NCI-H1092 (cell line): ENCODE data around the gene MRPS30.
"Not testable (repeated sequence)": the region's sequence is repeated elsewhere in the genome, so short reads cannot be mapped to it uniquely, and the experiment has no call there.

Experiments used
- DNase-seq: peaks from one replicate; lab custom pipeline; 2025; lab: John Stamatoyannopoulos, UW

Gene MRPS30

DNA sequence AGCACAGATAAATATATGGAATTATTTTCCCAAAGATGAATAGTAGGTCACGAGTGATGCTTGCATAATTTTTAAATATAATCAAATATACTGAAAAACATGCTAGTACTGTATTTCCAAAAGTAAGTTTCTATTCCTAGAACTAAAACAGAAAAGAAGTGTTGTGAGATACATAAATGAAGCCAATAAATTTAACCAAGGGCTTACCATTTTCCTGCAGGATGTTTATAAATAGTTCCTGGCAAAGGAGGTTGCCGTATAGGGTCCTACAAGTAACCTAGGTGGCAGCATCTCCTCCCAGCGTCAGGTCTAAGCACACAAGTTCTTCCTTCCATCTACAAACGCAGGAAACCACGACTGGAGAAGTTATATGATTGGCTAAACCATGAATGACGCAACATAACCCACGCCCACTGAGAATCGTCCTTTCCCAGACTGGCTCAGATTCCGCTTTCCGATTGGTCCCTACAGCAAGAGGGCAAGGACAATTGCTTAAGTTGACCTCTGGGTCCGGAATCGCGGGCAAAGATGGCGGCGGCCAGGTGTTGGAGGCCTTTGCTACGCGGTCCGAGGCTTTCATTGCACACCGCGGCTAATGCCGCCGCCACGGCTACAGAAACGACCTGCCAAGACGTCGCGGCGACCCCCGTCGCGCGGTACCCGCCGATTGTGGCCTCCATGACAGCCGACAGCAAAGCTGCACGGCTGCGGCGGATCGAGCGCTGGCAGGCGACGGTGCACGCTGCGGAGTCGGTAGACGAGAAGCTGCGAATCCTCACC, at the start of gene MRPS30:
MRPS30 (plus strand) TSS at position 513 of the 780 bp plus-strand sequence; CDS start at position 529, 16 bp downstream.
- DNase-seq: peak; percentile 99

DNA sequence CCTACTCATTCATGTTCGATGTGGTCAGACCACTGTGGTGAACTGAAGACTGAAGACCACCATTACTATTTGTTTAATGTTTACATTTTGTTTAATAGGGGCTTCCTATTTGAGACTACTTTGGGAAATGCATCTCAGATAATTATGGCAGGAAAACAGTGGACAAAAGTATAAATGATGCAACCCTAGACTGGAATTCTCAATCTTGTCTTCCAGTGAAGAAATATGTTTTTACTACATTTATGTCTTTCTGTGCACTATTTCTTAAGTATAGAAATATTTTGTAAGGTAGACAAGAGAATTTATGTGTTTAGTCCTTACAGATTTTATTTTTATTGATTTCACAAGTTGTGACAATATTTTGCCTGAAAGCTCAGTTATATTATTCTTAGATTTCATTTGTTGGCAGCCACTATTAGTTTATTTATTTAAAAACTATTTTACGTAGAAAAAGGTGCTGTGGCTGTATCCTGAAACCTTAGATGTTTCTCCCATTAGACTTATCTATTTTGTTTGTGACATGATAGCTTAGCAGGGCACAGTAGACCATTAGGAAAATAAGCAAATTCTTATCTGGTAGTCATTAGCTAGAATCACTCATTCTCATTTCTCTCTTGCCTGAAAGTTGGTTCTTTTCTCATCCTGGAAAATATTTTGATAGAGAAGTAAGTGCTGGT, 39.4 kb upstream of the MRPS30 start:
- no peak for DNase-seq

DNA sequence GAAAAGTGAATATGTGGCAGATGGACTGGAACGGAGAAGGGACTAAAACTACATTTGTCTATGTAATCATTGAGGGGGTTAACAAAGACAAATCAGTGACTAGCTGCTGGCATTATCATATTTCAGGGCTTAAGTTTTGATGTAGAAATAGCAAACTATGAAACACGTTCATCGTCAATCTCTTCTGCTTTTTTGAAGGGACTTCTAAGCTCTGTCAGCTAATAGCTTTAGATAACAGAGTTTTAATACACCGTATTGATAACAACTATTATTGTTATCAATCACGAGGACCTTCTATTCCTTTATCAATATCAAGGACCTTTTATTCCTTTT, 38.9 kb upstream of the MRPS30 start:
- no peak for DNase-seq

DNA sequence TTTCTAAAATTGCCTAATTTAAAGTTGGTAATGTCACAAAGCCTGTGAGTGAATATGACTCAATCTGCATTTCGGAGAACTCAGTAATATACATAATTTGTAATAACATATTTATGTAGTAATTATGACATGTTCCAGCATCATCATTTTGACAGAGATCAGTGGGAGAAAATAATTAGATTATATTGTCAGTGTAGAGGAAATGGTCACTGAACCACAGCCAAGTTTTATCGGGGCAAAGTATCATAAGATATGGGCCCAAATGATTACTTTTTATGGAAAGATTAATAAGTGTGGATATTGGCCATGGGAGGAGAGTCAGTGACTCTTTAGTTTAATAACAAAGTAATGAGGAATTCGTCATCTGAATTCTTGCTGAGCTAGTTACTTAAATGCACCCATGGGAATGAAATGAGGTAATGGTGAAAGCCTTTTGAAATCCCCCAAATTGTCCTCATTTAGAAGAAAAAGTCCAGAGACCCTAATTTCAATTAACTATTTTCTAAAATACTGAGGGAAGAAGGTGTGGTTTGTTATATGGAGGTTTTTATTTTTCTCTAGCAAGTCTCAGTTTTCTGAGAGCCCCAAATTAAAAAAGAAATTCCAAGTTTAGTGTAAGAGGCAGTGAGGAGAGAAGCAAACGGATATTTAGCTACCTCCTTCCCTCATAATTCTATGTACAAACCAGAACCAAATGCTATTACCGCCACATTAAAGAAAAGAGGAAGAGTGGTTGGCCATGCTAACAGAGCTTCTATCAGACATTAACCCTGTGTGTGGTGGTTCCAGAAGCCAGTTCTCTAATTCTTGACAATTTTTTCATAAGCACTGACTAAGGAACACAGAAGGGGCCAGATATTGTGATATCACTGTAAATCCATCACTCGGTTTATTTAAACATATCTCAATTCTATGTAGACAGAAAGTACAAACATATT, 37.7 kb upstream of the MRPS30 start:
- DNase-seq: no peak

DNA sequence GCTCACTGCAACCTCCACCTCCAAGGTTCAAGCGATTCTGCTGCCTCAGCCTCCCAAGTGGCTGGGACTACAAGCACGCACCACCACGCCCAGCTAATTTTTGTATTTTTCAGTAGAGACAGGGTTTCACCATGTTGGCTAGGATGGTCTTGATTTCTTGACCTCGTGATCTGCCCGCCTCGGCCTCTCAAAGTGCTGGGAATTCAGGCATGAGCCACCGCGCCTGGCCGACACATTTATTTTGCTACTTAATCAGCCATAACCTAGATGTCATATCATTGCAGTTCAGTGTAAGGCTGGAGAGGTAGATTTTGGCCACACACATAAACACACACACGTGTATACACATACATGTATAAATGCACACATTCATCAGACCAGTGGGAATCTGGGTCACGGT, 36.4 kb upstream of the MRPS30 start:
- not testable (repeated sequence) for DNase-seq

DNA sequence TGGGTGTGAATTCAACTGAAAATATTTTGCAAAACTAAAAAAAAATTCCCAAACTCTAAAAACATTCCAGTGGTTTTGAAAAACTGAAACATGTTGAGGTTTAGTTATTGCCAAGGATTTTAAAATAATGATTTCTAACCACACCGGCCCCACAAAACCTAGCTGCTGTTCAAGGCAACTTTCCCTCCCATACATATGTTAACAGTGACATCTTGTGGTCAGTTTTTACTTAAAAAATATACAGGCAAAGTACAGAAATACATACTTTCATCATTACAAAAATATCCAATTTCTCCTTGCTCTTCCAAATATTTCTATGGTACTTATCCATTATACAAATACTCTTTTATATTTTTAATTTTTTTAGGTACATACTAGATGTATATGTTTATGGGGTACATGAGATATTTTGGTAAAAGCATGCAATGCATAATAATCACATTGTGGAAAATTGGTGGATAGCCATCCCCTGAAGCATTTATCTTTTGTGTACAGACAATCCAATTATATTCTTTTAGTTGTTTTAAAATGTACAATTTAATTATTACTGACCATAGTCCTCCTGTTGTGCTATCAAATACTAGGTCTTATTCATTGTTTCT, 34.4 kb upstream of the MRPS30 start:
- DNase-seq: peak; percentile 4

DNA sequence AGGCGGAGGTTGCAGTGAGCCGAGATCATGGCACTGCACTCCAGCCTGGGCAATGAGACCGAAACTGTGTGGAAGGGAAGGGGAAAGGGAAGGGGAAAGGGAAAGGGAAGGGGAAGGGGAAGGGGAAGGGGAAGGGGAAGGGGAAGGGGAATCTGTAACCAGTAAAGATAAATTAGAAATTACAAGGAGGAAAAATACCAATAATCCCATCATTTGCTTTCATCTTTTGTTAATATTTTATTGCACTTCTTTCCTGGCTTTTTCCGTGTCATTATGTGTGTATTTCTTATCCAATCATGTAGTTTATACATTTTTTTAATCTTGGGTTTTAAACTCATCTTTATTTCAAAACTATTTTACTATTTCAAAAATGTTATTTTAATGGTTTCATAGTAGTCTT, 29.6 kb upstream of the MRPS30 start:
- no peak for DNase-seq

DNA sequence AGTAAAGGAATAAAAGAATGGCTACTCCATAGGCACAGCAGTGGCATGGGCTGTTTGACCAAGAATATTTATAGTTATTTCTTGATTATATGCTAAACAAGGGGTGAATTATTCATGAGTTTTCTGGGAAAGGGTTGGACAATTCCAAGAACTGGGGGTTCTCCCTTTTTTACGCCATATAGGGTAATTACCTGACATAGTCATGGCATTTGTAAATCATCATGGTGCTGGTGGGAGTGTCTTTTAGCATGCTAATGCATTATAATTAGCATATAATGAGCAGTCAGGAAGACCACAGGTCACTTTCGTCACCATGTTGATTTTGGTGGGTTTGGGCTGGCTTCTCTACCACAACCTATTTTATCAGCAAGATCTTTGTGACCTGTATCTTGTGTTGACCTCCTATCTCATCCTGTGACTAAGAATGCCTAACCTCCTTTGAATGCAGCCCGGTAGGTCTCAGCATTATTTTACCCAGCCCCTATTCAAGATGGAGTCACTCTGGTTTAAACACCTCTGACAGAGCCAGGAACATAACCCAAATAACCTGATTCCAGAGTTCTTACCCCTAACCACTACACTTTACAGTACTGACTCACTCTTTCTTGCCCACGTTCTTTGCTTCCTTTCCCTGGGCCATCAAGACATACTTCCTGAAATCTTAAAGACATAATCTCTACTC, 25.0 kb upstream of the MRPS30 start:
- no peak for DNase-seq

DNA sequence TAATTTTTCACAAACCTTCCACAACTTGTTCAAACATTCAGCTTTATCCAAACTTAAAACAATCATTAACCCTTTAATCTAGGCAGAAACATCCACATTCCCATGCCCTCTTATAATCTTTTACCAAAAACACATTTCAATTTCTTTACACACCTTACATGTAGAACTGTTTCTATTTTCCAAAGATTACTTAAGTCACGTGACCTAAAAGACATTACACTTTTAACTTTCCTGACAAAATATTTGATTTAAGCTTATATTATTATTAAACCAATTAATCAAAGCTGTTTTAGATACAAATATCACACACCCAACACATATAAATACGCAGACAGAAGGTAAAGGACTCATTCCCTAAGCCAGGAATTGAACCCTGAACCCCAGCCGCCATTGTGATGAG, 21.0 kb upstream of the MRPS30 start:
- DNase-seq: no peak

DNA sequence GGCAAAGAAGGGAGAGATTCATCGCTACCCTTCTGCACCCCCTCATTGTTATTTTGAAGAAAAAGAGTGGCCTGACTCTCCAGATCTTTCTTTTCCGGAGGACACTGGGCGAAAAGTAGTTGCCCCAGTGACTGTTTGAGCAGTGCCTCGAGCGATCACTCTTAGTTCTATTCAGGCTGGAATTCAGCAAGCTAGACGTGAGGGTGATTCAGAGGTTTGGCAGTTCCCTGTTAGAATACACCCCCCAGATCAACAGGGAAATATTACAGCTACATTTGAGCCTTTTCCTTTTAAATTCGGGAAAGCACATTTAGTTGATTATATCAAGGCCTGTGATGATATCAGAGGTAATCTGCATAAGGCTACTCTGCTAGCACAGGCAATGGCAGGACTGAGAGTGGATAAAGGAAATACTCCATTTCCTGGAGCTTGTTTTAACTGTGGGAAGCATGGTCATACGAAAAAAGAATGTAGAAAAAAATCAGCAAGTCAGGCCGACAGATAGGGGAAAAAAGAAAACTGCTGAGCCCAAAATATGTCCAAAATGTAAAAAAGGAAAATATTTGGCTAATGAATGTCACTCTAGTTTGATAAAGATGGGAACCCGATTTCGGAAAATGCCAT, 19.3 kb upstream of the MRPS30 start:
- DNase-seq: not testable (repeated sequence)

DNA sequence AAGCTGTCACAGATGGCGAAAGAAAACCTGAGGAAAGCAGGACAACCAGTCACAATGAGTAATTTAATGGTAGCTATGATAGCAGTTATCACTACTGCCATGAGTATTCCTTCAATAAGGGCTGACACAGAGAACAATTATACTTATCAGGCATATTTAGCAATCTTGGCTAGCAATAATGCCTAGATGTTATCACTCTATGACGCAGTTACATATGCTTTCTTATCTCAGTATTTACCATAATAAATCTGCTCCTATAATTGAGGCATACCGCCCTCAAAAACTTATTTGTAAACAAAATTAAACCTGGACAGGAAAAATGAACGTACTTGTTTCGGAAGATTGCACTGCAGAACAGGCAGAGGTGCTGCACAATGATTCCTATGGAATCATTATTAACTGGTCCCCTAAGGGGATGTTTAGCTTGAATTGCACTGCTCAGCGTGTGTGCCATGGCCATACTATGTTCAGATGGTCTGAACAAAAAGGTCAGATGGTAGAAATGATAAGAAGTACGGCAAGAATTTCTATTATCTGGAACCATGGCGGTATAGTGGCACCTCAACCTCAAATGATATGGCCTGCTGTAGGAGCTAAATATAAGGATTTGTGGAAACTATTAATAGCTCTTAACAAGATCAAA, 16.6 kb upstream of the MRPS30 start:
- not testable (repeated sequence) for DNase-seq

DNA sequence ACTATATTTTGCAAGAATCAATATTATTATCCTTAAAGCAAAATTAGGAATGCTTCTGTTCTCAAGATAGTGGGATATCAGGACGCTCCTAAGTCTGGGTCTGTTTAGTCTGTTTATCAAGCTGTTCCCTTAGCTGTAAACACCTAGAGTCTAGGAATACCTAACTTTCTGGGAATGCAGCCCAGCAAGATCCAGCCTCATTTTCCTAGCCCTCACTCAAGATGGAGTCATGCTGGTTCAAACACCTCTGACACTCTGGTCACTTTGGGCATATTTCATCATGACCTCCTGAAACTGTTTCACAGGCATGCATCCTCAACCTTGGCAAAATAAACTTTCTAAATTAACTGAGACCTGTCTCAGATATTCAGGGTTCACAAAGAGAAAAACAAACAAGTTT, 14.4 kb upstream of the MRPS30 start:
- no peak for DNase-seq

DNA sequence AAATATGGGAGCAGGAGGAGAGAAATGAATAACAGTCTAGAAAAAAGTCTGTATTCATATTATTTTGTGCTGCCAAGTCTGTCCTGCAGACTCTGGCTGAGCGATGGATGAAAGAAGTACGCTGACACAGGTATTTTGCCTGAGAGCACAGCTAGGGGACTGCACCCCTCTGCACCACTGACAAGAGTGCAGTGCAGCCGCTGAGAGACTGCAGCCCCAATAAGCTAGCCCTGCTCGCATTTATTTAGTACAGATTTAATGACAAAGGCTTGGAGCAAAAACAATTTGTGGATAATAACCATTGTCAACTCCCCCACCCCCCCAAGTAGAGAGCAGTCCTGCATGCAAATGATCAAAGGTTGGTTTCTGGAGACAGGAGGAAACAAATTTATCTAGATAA, 13.3 kb upstream of the MRPS30 start:
- DNase-seq: no peak

DNA sequence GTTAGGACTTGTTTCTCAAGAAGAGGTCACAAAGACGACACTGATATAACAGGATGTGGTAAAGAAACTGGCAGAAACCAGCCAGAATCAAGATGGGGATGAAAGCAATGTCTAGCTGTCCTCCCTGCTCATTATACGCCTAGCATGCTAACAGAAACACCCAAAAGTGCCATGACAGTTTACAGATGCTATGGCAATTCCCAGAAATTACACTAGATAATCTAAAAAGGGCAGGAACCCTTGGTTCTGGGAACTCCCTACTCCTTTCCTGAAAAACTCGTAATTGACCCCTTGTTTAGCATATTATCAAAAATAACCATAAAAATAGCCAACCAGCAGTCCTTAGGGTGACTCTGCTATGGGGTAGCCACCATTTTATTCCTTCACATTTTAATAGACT, 10.9 kb upstream of the MRPS30 start:
- DNase-seq: no peak

DNA sequence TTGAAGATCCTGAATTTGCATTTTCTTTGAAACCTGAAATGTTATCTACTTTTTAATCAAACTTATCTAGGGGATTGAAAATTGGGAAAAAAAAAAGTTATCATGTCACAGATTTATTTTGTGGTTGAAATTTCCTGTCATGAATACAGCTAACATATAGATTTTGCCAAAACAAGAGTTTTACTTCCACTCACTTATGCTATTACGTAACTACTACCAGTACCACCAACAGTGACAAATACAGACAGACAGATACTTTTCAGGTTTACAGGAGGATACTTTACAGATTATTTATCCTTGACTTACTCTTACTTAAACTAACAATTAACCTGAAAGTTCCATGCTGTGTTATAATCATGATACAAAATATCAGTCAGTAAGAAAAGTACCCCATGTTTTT, 6.8 kb upstream of the MRPS30 start:
- DNase-seq: no peak

DNA sequence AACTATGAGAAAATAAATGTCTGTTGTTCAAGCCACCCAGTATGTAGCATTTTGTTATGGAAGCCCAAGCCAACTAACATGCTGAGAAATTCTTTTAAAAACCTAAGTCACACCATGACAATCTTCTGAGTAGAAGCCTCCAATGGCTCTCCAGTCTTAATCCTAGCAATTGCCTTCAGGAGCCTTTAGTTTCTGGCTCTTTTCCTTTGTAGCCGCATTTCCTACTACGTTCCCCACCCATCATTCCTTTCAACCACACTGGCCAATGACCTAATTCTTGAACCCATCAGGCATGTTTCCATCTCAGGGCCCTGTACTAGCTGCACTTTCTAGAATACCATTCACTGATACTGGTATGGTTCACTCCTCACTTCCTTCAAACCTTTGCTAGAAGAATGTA, 2.1 kb upstream of the MRPS30 start:
- DNase-seq: no peak

DNA sequence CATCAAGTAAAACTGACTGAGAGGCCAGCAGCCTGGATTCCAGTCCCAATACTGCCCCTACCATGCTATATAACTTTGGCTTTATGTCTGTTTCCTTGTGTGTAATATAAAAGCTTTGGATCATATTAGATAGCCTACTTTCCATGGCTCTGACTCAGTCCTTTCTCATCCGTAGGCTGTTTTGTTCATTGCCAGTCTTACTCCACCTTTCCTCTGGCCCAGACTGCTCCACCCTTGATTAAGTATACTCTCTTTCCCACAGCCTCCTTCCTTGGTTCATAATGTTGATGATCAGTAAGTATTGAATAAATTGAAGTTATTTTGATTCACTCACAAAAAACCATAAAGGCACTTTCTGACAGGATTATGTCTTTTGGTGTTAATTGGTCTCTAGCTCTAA, 1.5 kb upstream of the MRPS30 start:
- DNase-seq: no peak

DNA sequence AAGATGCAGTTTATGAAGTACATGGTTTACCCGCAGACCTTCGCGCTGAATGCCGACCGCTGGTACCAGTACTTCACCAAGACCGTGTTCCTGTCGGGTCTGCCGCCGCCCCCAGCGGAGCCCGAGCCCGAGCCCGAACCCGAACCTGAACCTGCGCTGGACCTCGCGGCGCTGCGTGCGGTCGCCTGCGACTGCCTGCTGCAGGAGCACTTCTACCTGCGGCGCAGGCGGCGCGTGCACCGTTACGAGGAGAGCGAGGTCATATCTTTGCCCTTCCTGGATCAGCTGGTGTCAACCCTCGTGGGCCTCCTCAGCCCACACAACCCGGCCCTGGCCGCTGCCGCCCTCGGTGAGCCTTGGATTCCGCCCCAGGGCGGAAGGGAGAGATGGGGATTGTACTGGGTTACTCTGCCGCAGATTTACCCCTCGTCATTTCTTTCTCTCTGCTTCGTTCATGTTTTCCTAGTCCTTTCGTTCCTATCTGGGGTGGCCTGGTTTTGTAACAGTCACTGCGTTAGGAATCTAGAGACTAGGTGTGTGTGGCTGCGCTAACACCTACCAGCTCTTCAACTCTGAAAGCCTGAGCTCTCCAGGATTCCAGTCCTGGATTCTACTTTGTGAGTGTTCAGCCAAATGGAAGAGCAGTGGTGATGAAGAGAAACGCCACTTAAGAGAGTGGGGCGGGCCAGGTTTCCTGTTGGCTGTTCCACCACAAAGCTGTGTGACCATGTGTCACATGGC, 638 bp downstream of the MRPS30 start:
- peak; percentile 44 for DNase-seq

DNA sequence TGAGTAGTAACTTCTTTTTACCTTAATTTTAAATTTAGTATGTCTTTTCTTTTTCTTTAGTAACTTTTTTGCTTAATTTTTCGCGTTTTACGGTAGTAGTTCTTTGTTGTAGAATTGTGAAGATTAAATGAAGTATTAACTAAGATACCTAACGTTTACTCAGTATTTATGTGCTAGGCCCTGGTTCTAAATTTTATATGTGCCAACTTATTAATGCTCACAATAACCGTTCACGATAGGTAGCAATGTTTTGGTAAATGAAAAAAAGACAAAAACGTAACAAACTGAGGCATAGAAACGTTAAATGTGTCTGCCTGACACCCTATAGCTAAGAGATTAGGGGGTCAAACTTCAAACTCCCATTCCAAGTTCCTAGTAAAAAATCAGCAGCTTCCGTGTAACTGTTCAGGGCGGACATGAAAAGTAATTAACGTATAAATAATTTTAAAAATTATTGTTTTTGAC, 1.2 kb downstream of the MRPS30 start:
- DNase-seq: no peak

DNA sequence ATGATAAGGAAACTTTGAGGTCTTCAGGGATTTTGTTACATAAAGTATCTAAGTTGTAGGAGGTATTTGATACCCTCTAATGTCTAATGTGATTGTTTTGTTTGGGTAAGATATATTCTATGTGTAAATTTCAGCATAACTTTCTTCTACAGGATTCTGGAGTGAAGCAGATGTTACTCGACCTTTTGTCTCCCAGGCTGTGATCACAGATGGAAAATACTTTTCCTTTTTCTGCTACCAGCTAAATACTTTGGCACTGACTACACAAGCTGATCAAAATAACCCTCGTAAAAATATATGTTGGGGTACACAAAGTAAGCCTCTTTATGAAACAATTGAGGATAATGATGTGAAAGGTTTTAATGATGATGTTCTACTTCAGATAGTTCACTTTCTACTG, 6.0 kb downstream of the MRPS30 start:
- DNase-seq: no peak
